Gastrocnemius medialis (tissue), 4 donors: Measurements from ENCODE around the gene CHST3. TPM values are rescaled to one million over a fixed set of nuclear protein-coding genes. Genes with fewer than 3 reads are reported as not detected.

Experiments used
- ATAC-seq, 2 donors: fragments of 150-250 bp; one replicate each; pipeline ENCODE4 v1.9.1; 2016
- DNase-seq, 2 donors: peaks; one replicate each; pipeline ENCODE4 v3.0.0-alpha.2; 2019
- H3K27ac ChIP-seq, 4 donors: fragments of 200-600 bp; sonication (generic); 1 replicate in 1 of 4; 2 replicates in 3 of 4; pipeline ENCODE4 v1.5.1; 2016 to 2018; ENCODE audit warnings: mild to moderate bottlenecking in 2 of 4, moderate library complexity in 1 of 4
- H3K27me3 ChIP-seq, 3 donors: fragments of 200-600 bp; sonication (generic) in 2 of 3; 1 replicate in 1 of 3; 2 replicates in 2 of 3; pipeline versions ENCODE4 v1.5.1 to v1.6.0; 2016 to 2019; ENCODE audit warnings: mild to moderate bottlenecking in 1 of 3, moderate library complexity in 1 of 3
- H3K36me3 ChIP-seq, 2 donors: fragments of 200-600 bp; sonication (generic) in 1 of 2; one replicate each; pipeline ENCODE4 v1.5.1; 2017 to 2018
- H3K4me1 ChIP-seq, 2 donors: fragments of 200-600 bp; sonication (generic) in 1 of 2; one replicate each; pipeline ENCODE4 v1.5.1; 2016 to 2017; ENCODE audit warnings: mild to moderate bottlenecking in 2 of 2
- H3K4me3 ChIP-seq, 4 donors: fragments of 200-600 bp; sonication (generic) in 3 of 4; 1 replicate in 1 of 4; 2 replicates in 3 of 4; pipeline ENCODE4 v1.5.1; 2016 to 2019; ENCODE audit warnings: mild to moderate bottlenecking in 2 of 4
- H3K9me3 ChIP-seq, 3 donors: fragments of 200-600 bp; sonication (generic) in 2 of 3; 1 replicate in 1 of 3; 2 replicates in 2 of 3; pipeline ENCODE4 v1.5.1; 2016 to 2019
- CTCF ChIP-seq, 5 experiments: fragments of 450-650 bp in 3 of 5; fragments of 200-600 bp in 2 of 5; sonication (generic) in 2 of 5; IDR thresholded peaks in 4 of 5; conservative IDR thresholded peaks in 1 of 5; 1 replicate in 4 of 5; 2 replicates in 1 of 5; pipeline ENCODE4 v1.5.1; 2016 to 2019; ENCODE audit warnings: antibody characterized with exemption in 5 of 5, mild to moderate bottlenecking in 3 of 5, moderate library complexity in 3 of 5
- POLR2A ChIP-seq, 2 donors: fragments of 450-650 bp; IDR thresholded peaks; one replicate each; pipeline ENCODE4 v1.6.1; 2017; ENCODE audit warnings: antibody characterized with exemption in 2 of 2, mild to moderate bottlenecking in 2 of 2, moderate library complexity in 2 of 2
- in situ Hi-C, 4 donors: fragments of 200-750 bp; cut with MboI; loops; one replicate each; pipeline versions ENCODE4 v1.15.0 to v1.8.0; 2017; ENCODE audit warnings: low sequenced_read_pairs in 4 of 4
- intact Hi-C: fragments of 100-400 bp; cut with DNase I; formaldehyde crosslinking; loops from one replicate; pipeline ENCODE4 v1.15.1; 2023; ENCODE audit warnings: low total_unique reads
- total RNA-seq, 4 donors: library from RNA; depleted of rRNA; stranded (reverse); fragments of >200 nt; gene quantifications; one replicate each; pipeline versions ENCODE4 v1.1.0 to v1.2.3, GENCODE V29; 2016

CHST3 gene
- total RNA-seq, 4 donors from 2014 or later = 11.5 to 31.6 (median 16.3) TPM

GRCh38 chr10:71962901-71963300 is 1.3 kb upstream of the CHST3 start:
- no peaks in the 10 kb centered on the region for H3K27me3 ChIP-seq
- no peaks in the 10 kb centered on the region for H3K9me3 ChIP-seq
- no peaks in the 10 kb centered on the region for H3K36me3 ChIP-seq
- peak overlapping the region; percentile 96 to 99 (median 97) for H3K27ac ChIP-seq
- DNase-seq = no peak
- intact Hi-C loops = loop anchor here (1.0 to 5.0 kb wide), 2 partner anchors 46 to 254 kb away; partner anchors contain the start of genes ANAPC16 and ASCC1
- in situ Hi-C loops = loop anchor here in 3 of 4 donors (25.0 kb wide), 1 partner anchor 374 kb away; no protein-coding TSS in a partner anchor
- TF ChIP-seq CTCF (IDR thresholded peaks at IDR 0.05 in 4 of 5, conservative IDR thresholded peaks at IDR 0.05 in 1 of 5) = no peak
- TF ChIP-seq POLR2A (IDR thresholded peaks at IDR 0.05) = no peak
- no peak overlapping the region for H3K4me3 ChIP-seq
- ATAC-seq = no peak
- H3K4me1 ChIP-seq = peaks cover 33 to 41% of the 10 kb centered on the region in 2 donors

GRCh38 chr10:71963351-71964097 is 671 bp upstream of the CHST3 start:
- Histone ChIP-seq H3K27me3 (no peaks in the 10 kb centered on the region), H3K9me3 (no peaks in the 10 kb centered on the region), H3K4me1 (peaks cover 37 to 47% of the 10 kb centered on the region in 2 donors), H3K36me3 (no peaks in the 10 kb centered on the region), H3K4me3 (peak overlapping the region; percentile 73 to 83 (median 79)), H3K27ac (peak overlapping the region; percentile 96 to 99 (median 97))
- TF ChIP-seq CTCF (IDR thresholded peaks at IDR 0.05 in 4 of 5, conservative IDR thresholded peaks at IDR 0.05 in 1 of 5) (no peak), POLR2A (IDR thresholded peaks at IDR 0.05) (peak; percentile 61 to 78)
- in situ Hi-C loops = loop anchor here in 3 of 4 donors (25.0 kb wide), 1 partner anchor 374 kb away; no protein-coding TSS in a partner anchor
- DNase-seq (peak; percentile 82 to 89), ATAC-seq (peak; percentile 86)
- intact Hi-C loops = loop anchor here (1.0 to 5.0 kb wide), 3 partner anchors 12 to 254 kb away; partner anchors contain the start of genes ANAPC16 and ASCC1

- H3K4me1 ChIP-seq = peaks cover 48 to 60% of the 10 kb centered on the region in 2 donors
- in situ Hi-C loops (loop anchor here in 3 of 4 donors (25.0 kb wide), 1 partner anchor 372 kb away; no protein-coding TSS in a partner anchor), intact Hi-C loops (loop anchor here (1.0 to 5.0 kb wide), 2 partner anchors 10 to 252 kb away; partner anchors contain the start of genes ANAPC16 and ASCC1)
- H3K27ac ChIP-seq = peak overlapping the region; percentile 96 to 99 (median 97)
- peak in 1 of 2 donors; percentile 60 for DNase-seq
- no peaks in the 10 kb centered on the region for H3K27me3 ChIP-seq
- peak overlapping the region; percentile 73 to 83 (median 79) for H3K4me3 ChIP-seq
- TF ChIP-seq CTCF (IDR thresholded peaks at IDR 0.05 in 4 of 5, conservative IDR thresholded peaks at IDR 0.05 in 1 of 5) = peak in 1 of 5 experiments; percentile 12
- no peak for TF ChIP-seq POLR2A (IDR thresholded peaks at IDR 0.05)
- no peaks in the 10 kb centered on the region for H3K36me3 ChIP-seq
- no peaks in the 10 kb centered on the region for H3K9me3 ChIP-seq
- ATAC-seq = peak; percentile 25 to 41
Observed at GRCh38 chr10:71964743-71965515, 734 bp downstream of the CHST3 start.

GRCh38 chr10:71965623-71966022 is 1.4 kb downstream of the CHST3 start:
- peak; percentile 35 to 53 for TF ChIP-seq POLR2A (IDR thresholded peaks at IDR 0.05)
- no peak for TF ChIP-seq CTCF (IDR thresholded peaks at IDR 0.05 in 4 of 5, conservative IDR thresholded peaks at IDR 0.05 in 1 of 5)
- Histone ChIP-seq H3K4me3 (peak overlapping the region; percentile 73 to 83 (median 79)), H3K27me3 (no peaks in the 10 kb centered on the region), H3K27ac (peak overlapping the region; percentile 96 to 99 (median 97)), H3K4me1 (peaks cover 55 to 65% of the 10 kb centered on the region in 2 donors), H3K36me3 (no peaks in the 10 kb centered on the region), H3K9me3 (no peaks in the 10 kb centered on the region)
- ATAC-seq = no peak
- in situ Hi-C loops (loop anchor here in 3 of 4 donors (25.0 kb wide), 1 partner anchor 372 kb away; no protein-coding TSS in a partner anchor), intact Hi-C loops (no loop called here)
- no peak for DNase-seq
